Measurements from ENCODE around the gene AKR7A2. TPM values are rescaled to one million over a fixed set of nuclear protein-coding genes. Genes with fewer than 3 reads are reported as not detected.

Gene AKR7A2
- total RNA-seq, 4 donors from 2014 or later = 70.8 to 136 (median 110) TPM

GRCh38 chr1:19348441-19349198 is 36.7 kb upstream of the AKR7A2 start:
- no peak for TF ChIP-seq CTCF (IDR thresholded peaks at IDR 0.05)
- no peak for TF ChIP-seq POLR2A (IDR thresholded peaks at IDR 0.05)
- H3K27me3 ChIP-seq = no peaks in the 10 kb centered on the region
- H3K27ac ChIP-seq = no peak overlapping the region
- DNase-seq = no peak
- intact Hi-C loops (cut with DNase I) = loop anchor here (10.0 kb wide), 1 partner anchor 236 kb away; no protein-coding TSS in a partner anchor
- H3K4me1 ChIP-seq = no peaks in the 10 kb centered on the region
- WGBS, 2 donors = 88 to 92% methylated on average over 14 to 15 of the region's 15 CpGs
- H3K36me3 ChIP-seq = peaks cover 28 to 31% of the 10 kb centered on the region in 2 donors
- no peaks in the 10 kb centered on the region for H3K9me3 ChIP-seq
- H3K4me3 ChIP-seq (replicated peaks in 1 of 3) = no peak overlapping the region

- no peak for TF ChIP-seq CTCF (IDR thresholded peaks at IDR 0.05)
- no peak for TF ChIP-seq POLR2A (IDR thresholded peaks at IDR 0.05)
Measured at GRCh38 chr1:19347533-19348172, 35.7 kb upstream of the AKR7A2 start.

GRCh38 chr1:19346026-19346425 is 34.1 kb upstream of the AKR7A2 start:
- peaks cover 0 to 6% of the 10 kb centered on the region in 2 donors for H3K4me1 ChIP-seq

More at GRCh38 chr1:19347533-19348172, 35.7 kb upstream of the AKR7A2 start:
- 74 to 85% methylated on average over 14 of the region's 14 CpGs for WGBS, 2 donors
- Histone ChIP-seq H3K36me3 (peaks cover 31 to 33% of the 10 kb centered on the region in 2 donors), H3K9me3 (no peaks in the 10 kb centered on the region), H3K27ac (no peak overlapping the region), H3K27me3 (no peaks in the 10 kb centered on the region), H3K4me3 (replicated peaks in 1 of 3) (no peak overlapping the region), H3K4me1 (no peaks in the 10 kb centered on the region)
- DNase-seq = no peak
- intact Hi-C loops (cut with DNase I) = loop anchor here (10.0 kb wide), 1 partner anchor 237 kb away; no protein-coding TSS in a partner anchor

GRCh38 chr1:19345391-19345790 is 33.4 kb upstream of the AKR7A2 start:
- H3K9me3 ChIP-seq = no peaks in the 10 kb centered on the region
- H3K27ac ChIP-seq = no peak overlapping the region
- TF ChIP-seq POLR2A (IDR thresholded peaks at IDR 0.05) (no peak), CTCF (IDR thresholded peaks at IDR 0.05) (no peak)
- peaks cover 0 to 6% of the 10 kb centered on the region in 2 donors for H3K4me1 ChIP-seq
- no peak overlapping the region for H3K4me3 ChIP-seq (replicated peaks in 1 of 3)
- DNase-seq = no peak
- 71 to 90% methylated on average over 1 to 8 of the region's 8 CpGs for WGBS, 2 donors
- H3K36me3 ChIP-seq = peaks cover 33% of the 10 kb centered on the region in 2 donors
- intact Hi-C loops (cut with DNase I) = loop anchor here (10.0 kb wide), 1 partner anchor 239 kb away; no protein-coding TSS in a partner anchor
- H3K27me3 ChIP-seq = no peaks in the 10 kb centered on the region

More at GRCh38 chr1:19346026-19346425, 34.1 kb upstream of the AKR7A2 start:
- Histone ChIP-seq H3K27me3 (no peaks in the 10 kb centered on the region), H3K36me3 (peaks cover 33% of the 10 kb centered on the region in 2 donors), H3K27ac (no peak overlapping the region), H3K4me3 (replicated peaks in 1 of 3) (no peak overlapping the region), H3K9me3 (no peaks in the 10 kb centered on the region)
- WGBS, 2 donors = 86 to 91% methylated on average over 6 of the region's 6 CpGs
- intact Hi-C loops (cut with DNase I) = loop anchor here (10.0 kb wide), 1 partner anchor 239 kb away; no protein-coding TSS in a partner anchor
- TF ChIP-seq POLR2A (IDR thresholded peaks at IDR 0.05) (no peak), CTCF (IDR thresholded peaks at IDR 0.05) (no peak)
- no peak for DNase-seq

All from thyroid gland (tissue), 4 donors.